Gastroesophageal sphincter (tissue), 4 donors: ENCODE results near the gene KLF2. TPM values are rescaled to one million over a fixed set of nuclear protein-coding genes. Genes with fewer than 3 reads are reported as not detected.

Experiments used
- ATAC-seq: fragments of 150-250 bp; one replicate; pipeline ENCODE4 v1.9.1; 2016; ENCODE audit warnings: mild to moderate bottlenecking, moderate library complexity
- H3K27ac ChIP-seq, 4 donors: fragments of 200-600 bp; sonication (generic) in 3 of 4; 1 replicate in 3 of 4; 2 replicates in 1 of 4; pipeline ENCODE4 v1.5.1; 2016 to 2019
- H3K27me3 ChIP-seq: fragments of 200-600 bp; sonication (generic); one replicate; pipeline ENCODE4 v1.5.1; 2019
- H3K36me3 ChIP-seq, 2 donors: fragments of 200-600 bp; sonication (generic); one replicate each; pipeline ENCODE4 v1.5.1; 2019; ENCODE audit warnings: control low read depth in 1 of 2
- H3K4me1 ChIP-seq, 3 donors: fragments of 200-600 bp; sonication (generic); 1 replicate in 2 of 3; 2 replicates in 1 of 3; pipeline ENCODE4 v1.5.1; 2016 to 2019; ENCODE audit warnings: control low read depth in 2 of 3
- H3K4me3 ChIP-seq, 2 donors: fragments of 200-600 bp; sonication (generic); one replicate each; pipeline ENCODE4 v1.5.1; 2019; ENCODE audit warnings: mild to moderate bottlenecking in 1 of 2, moderate library complexity in 1 of 2
- H3K9me3 ChIP-seq, 3 donors: fragments of 200-600 bp; sonication (generic); one replicate each; pipeline ENCODE4 v1.5.1; 2017 to 2019; ENCODE audit warnings: control low read depth in 2 of 3
- CTCF ChIP-seq, 4 experiments: fragments of 200-600 bp in 2 of 4; fragments of 450-650 bp in 2 of 4; sonication (generic) in 1 of 4; IDR thresholded peaks; one replicate each; pipeline ENCODE4 v1.5.1; 2017 to 2019; ENCODE audit warnings: antibody characterized with exemption in 4 of 4, mild to moderate bottlenecking in 2 of 4, moderate library complexity in 2 of 4
- EP300 ChIP-seq: sonication (generic); formaldehyde crosslinking; IDR thresholded peaks from one replicate; pipeline ENCODE4 v1.6.1; 2017; ENCODE audit warnings: antibody characterized with exemption, mild to moderate bottlenecking
- POLR2A ChIP-seq, 2 donors: fragments of 450-650 bp; IDR thresholded peaks; one replicate each; pipeline ENCODE4 v1.6.1; 2017; ENCODE audit warnings: antibody characterized with exemption in 2 of 2, mild to moderate bottlenecking in 2 of 2, moderate library complexity in 1 of 2
- POLR2AphosphoS5 ChIP-seq: sonication (generic); formaldehyde crosslinking; IDR thresholded peaks from one replicate; pipeline ENCODE4 v1.6.1; 2017; ENCODE audit warnings: antibody characterized with exemption
- WGBS, 2 donors: methylation state at CpG; one replicate each; pipeline ENCODE4 v1.1.5; 2018; ENCODE audit warnings: low coverage in 1 of 2; 5-methylcytosine and 5-hydroxymethylcytosine counted together
- total RNA-seq, 4 donors: library from RNA; depleted of rRNA; stranded (reverse); fragments of >200 nt; gene quantifications; one replicate each; pipeline ENCODE4 v1.1.0, GENCODE V29; 2016

The KLF2 gene
- total RNA-seq, 4 donors from 2014 or later: 29.4 to 40.0 (median 34.9) TPM

- no peak for ATAC-seq
- no peaks in the 10 kb centered on the region for H3K9me3 ChIP-seq
- no peaks in the 10 kb centered on the region for H3K36me3 ChIP-seq
- H3K4me1 ChIP-seq: peaks cover 0 to 45% (median 11%) of the 10 kb centered on the region in 3 donors
- no peaks in the 10 kb centered on the region for H3K27me3 ChIP-seq
- no peak overlapping the region for H3K27ac ChIP-seq
- no CpG with 5 or more reads among the region's 20 CpGs for WGBS, 2 donors
- TF ChIP-seq POLR2AphosphoS5 (no peak), EP300 (no peak), POLR2A (IDR thresholded peaks at IDR 0.05) (no peak), CTCF (IDR thresholded peaks at IDR 0.05) (no peak)
- no peak overlapping the region for H3K4me3 ChIP-seq
These were observed 10.6 kb downstream of the KLF2 start for GRCh38 chr19:16335226-16335625.

GRCh38 chr19:16336571-16336970, 11.9 kb downstream of the KLF2 start:
- TF ChIP-seq POLR2A (IDR thresholded peaks at IDR 0.05): no peak
- no peak for TF ChIP-seq POLR2AphosphoS5
- no peak for TF ChIP-seq EP300
- H3K4me3 ChIP-seq: no peak overlapping the region
- no peak overlapping the region for H3K27ac ChIP-seq
- 90 to 100% methylated on average over 2 to 4 of the region's 4 CpGs for WGBS, 2 donors
- ATAC-seq: no peak
- H3K9me3 ChIP-seq: no peaks in the 10 kb centered on the region
- peaks cover 0 to 44% (median 11%) of the 10 kb centered on the region in 3 donors for H3K4me1 ChIP-seq
- no peaks in the 10 kb centered on the region for H3K36me3 ChIP-seq
- H3K27me3 ChIP-seq: no peaks in the 10 kb centered on the region

- Histone ChIP-seq H3K4me1 (peaks cover 4 to 51% (median 23%) of the 10 kb centered on the region in 3 donors), H3K36me3 (no peaks in the 10 kb centered on the region), H3K4me3 (no peak overlapping the region), H3K27me3 (no peaks in the 10 kb centered on the region), H3K9me3 (no peaks in the 10 kb centered on the region), H3K27ac (peak overlapping the region in 3 of 4 donors; percentile 50 to 64 (median 50))
- TF ChIP-seq EP300 (no peak), POLR2A (IDR thresholded peaks at IDR 0.05) (no peak), POLR2AphosphoS5 (no peak), CTCF (IDR thresholded peaks at IDR 0.05) (no peak)
- WGBS, 2 donors: 86% methylated on average over 6 of the region's 13 CpGs; no CpG with 5 or more reads in 1 of the 2 donors
- ATAC-seq: no peak
These were observed 13.3 kb downstream of the KLF2 start for GRCh38 chr19:16337809-16338469.

- no peak overlapping the region for H3K4me3 ChIP-seq
- ATAC-seq: peak; percentile 9
- H3K36me3 ChIP-seq: no peaks in the 10 kb centered on the region
- WGBS, 2 donors: 52 to 59% methylated on average over 4 to 16 of the region's 30 CpGs
- no peaks in the 10 kb centered on the region for H3K9me3 ChIP-seq
- no peaks in the 10 kb centered on the region for H3K27me3 ChIP-seq
- peak overlapping the region in 3 of 4 donors; percentile 50 to 64 (median 50) for H3K27ac ChIP-seq
- H3K4me1 ChIP-seq: peaks cover 4 to 54% (median 24%) of the 10 kb centered on the region in 3 donors
- TF ChIP-seq EP300 (no peak), CTCF (IDR thresholded peaks at IDR 0.05) (peak in 2 of 4 experiments; percentile 8 to 19), POLR2A (IDR thresholded peaks at IDR 0.05) (no peak)
These were observed 14.1 kb downstream of the KLF2 start for GRCh38 chr19:16338470-16339360.

- Histone ChIP-seq H3K27ac (peak overlapping the region in 3 of 4 donors; percentile 50 to 64 (median 50)), H3K4me1 (peaks cover 4 to 54% (median 24%) of the 10 kb centered on the region in 3 donors), H3K9me3 (no peaks in the 10 kb centered on the region), H3K36me3 (no peaks in the 10 kb centered on the region), H3K4me3 (no peak overlapping the region), H3K27me3 (no peaks in the 10 kb centered on the region)
- WGBS, 2 donors: 80 to 100% methylated on average over 2 to 3 of the region's 6 CpGs
- TF ChIP-seq CTCF (IDR thresholded peaks at IDR 0.05) (no peak), POLR2AphosphoS5 (no peak), EP300 (no peak), POLR2A (IDR thresholded peaks at IDR 0.05) (no peak)
- no peak for ATAC-seq
These were observed 14.7 kb downstream of the KLF2 start for GRCh38 chr19:16339361-16339725.
